ENCODE results near the gene SMPD2.
A peak's percentile ranks its signal among the peaks of the same experiment; 100 is the strongest.

Gene SMPD2

GRCh38 chr6:109428889-109429477 is 11.5 kb upstream of the SMPD2 start:
- TF ChIP-seq POU6F1 (CRISPR knock-in tag; IDR thresholded peaks at IDR 0.05; ENCODE audit: borderline replicate concordance, low read depth) (no peak), TSHZ2 (CRISPR knock-in tag; IDR thresholded peaks at IDR 0.05) (no peak), BACH2 (CRISPR knock-in tag; IDR thresholded peaks at IDR 0.05; ENCODE audit: borderline replicate concordance) (no peak), CREB5 (CRISPR knock-in tag; IDR thresholded peaks at IDR 0.05; ENCODE audit: low read depth) (no peak), OSR1 (CRISPR knock-in tag; IDR thresholded peaks at IDR 0.05) (no peak), ZC3H10 (CRISPR knock-in tag; IDR thresholded peaks at IDR 0.05) (no peak)
- TF ChIP-seq, protein P1, sequence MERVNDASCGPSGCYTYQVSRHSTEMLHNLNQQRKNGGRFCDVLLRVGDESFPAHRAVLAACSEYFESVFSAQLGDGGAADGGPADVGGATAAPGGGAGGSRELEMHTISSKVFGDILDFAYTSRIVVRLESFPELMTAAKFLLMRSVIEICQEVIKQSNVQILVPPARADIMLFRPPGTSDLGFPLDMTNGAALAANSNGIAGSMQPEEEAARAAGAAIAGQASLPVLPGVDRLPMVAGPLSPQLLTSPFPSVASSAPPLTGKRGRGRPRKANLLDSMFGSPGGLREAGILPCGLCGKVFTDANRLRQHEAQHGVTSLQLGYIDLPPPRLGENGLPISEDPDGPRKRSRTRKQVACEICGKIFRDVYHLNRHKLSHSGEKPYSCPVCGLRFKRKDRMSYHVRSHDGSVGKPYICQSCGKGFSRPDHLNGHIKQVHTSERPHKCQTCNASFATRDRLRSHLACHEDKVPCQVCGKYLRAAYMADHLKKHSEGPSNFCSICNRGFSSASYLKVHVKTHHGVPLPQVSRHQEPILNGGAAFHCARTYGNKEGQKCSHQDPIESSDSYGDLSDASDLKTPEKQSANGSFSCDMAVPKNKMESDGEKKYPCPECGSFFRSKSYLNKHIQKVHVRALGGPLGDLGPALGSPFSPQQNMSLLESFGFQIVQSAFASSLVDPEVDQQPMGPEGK (CRISPR knock-in tag; IDR thresholded peaks at IDR 0.05; ENCODE audit: borderline replicate concordance), result no peak
- peak; percentile 61 for ATAC-seq

GRCh38 chr6:109429496-109429895 is 11.0 kb upstream of the SMPD2 start:
- ATAC-seq, result no peak
- TF ChIP-seq ZFP3 (CRISPR knock-in tag; IDR thresholded peaks at IDR 0.05) (no peak), ARNTL (CRISPR knock-in tag; IDR thresholded peaks at IDR 0.05; ENCODE audit: borderline replicate concordance, low read depth) (no peak), SNAI2 (CRISPR knock-in tag; IDR thresholded peaks at IDR 0.05) (no peak), RARB (CRISPR knock-in tag; IDR thresholded peaks at IDR 0.05) (no peak), PPARA (CRISPR knock-in tag; IDR thresholded peaks at IDR 0.05; ENCODE audit: borderline replicate concordance) (no peak)
- TF ChIP-seq, protein P1 (CRISPR knock-in tag; IDR thresholded peaks at IDR 0.05; ENCODE audit: borderline replicate concordance), result no peak

GRCh38 chr6:109434456-109434855 is 6.1 kb upstream of the SMPD2 start:
- TF ChIP-seq PPARA (CRISPR knock-in tag; IDR thresholded peaks at IDR 0.05; ENCODE audit: borderline replicate concordance), result no peak
- TF ChIP-seq BACH2 (CRISPR knock-in tag; IDR thresholded peaks at IDR 0.05; ENCODE audit: borderline replicate concordance), result no peak
- TF ChIP-seq POU6F1 (CRISPR knock-in tag; IDR thresholded peaks at IDR 0.05; ENCODE audit: borderline replicate concordance, low read depth), result no peak
- no peak for TF ChIP-seq ZNF565 (CRISPR knock-in tag; conservative IDR thresholded peaks at IDR 0.05; ENCODE audit: low read depth)
- no peak for TF ChIP-seq ZFP30 (CRISPR knock-in tag; IDR thresholded peaks at IDR 0.05)
- TF ChIP-seq, protein P2, sequence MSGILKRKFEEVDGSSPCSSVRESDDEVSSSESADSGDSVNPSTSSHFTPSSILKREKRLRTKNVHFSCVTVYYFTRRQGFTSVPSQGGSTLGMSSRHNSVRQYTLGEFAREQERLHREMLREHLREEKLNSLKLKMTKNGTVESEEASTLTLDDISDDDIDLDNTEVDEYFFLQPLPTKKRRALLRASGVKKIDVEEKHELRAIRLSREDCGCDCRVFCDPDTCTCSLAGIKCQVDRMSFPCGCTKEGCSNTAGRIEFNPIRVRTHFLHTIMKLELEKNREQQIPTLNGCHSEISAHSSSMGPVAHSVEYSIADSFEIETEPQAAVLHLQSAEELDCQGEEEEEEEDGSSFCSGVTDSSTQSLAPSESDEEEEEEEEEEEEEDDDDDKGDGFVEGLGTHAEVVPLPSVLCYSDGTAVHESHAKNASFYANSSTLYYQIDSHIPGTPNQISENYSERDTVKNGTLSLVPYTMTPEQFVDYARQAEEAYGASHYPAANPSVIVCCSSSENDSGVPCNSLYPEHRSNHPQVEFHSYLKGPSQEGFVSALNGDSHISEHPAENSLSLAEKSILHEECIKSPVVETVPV (CRISPR knock-in tag; IDR thresholded peaks at IDR 0.05), result no peak
- no peak for TF ChIP-seq CSDC2 (CRISPR knock-in tag; IDR thresholded peaks at IDR 0.05)
- TF ChIP-seq ESRRG (CRISPR knock-in tag; IDR thresholded peaks at IDR 0.05), result no peak
- no peak for TF ChIP-seq ZFP3 (CRISPR knock-in tag; IDR thresholded peaks at IDR 0.05)
- TF ChIP-seq, protein P1 (CRISPR knock-in tag; IDR thresholded peaks at IDR 0.05; ENCODE audit: borderline replicate concordance), result no peak
- TF ChIP-seq CREB5 (CRISPR knock-in tag; IDR thresholded peaks at IDR 0.05; ENCODE audit: low read depth), result no peak
- TF ChIP-seq ZC3H10 (CRISPR knock-in tag; IDR thresholded peaks at IDR 0.05), result no peak
- TF ChIP-seq ZNF70 (CRISPR knock-in tag; IDR thresholded peaks at IDR 0.05), result no peak
- no peak for ATAC-seq
